Neuronal stem cell (in vitro differentiated cells): ENCODE data around the gene ERFL.

Experiments used
- DNase-seq: peaks from one replicate; pipeline ENCODE4 v3.0.0-alpha.2; 2013; ENCODE audit warnings: low spot score
- H2AFZ ChIP-seq: one replicate; pipeline ENCODE4 v1.6.1; 2013; ENCODE audit warnings: mild to moderate bottlenecking, low read length, inconsistent platforms
- H2AK5ac ChIP-seq: 2 replicates; pipeline ENCODE4 v1.6.1; 2013; ENCODE audit warnings: low read depth, mild to moderate bottlenecking, inconsistent platforms, low read length, moderate library complexity, mixed read lengths
- H2BK120ac ChIP-seq: 2 replicates; pipeline ENCODE4 v1.6.1; 2013; ENCODE audit warnings: low read depth, mild to moderate bottlenecking, inconsistent platforms, low read length, moderate library complexity, mixed read lengths
- H2BK12ac ChIP-seq: one replicate; pipeline ENCODE4 v1.6.1; 2013; ENCODE audit warnings: low read length, inconsistent platforms
- H2BK15ac ChIP-seq: 2 replicates; pipeline ENCODE4 v1.6.1; 2013; ENCODE audit warnings: mild to moderate bottlenecking, low read length, inconsistent platforms, mixed read lengths
- H2BK5ac ChIP-seq: one replicate; pipeline ENCODE4 v1.6.1; 2013; ENCODE audit warnings: inconsistent platforms, mild to moderate bottlenecking, low read length, moderate library complexity
- H3K14ac ChIP-seq: one replicate; pipeline ENCODE4 v1.6.1; 2013; ENCODE audit warnings: low read length, inconsistent platforms
- H3K18ac ChIP-seq: 2 replicates; pipeline ENCODE4 v1.6.1; 2013; ENCODE audit warnings: low read length, inconsistent platforms
- H3K23ac ChIP-seq: 2 replicates; pipeline ENCODE4 v1.6.1; 2013; ENCODE audit warnings: low read depth, mild to moderate bottlenecking, mixed read lengths, low read length, inconsistent platforms; ENCODE audit not compliant: poor library complexity
- H3K27ac ChIP-seq: replicated peaks from 3 replicates; pipeline ENCODE4 v1.5.1; 2013; ENCODE audit warnings: low read length, inconsistent platforms
- H3K27me3 ChIP-seq, 3 experiments: 2 replicates each; pipeline ENCODE4 v1.6.1; 2013; ENCODE audit warnings: low read length in 3 of 3, mild to moderate bottlenecking in 2 of 3, inconsistent platforms in 1 of 3, low read depth in 1 of 3, mixed read lengths in 1 of 3, moderate library complexity in 1 of 3; ENCODE audit not compliant: control insufficient read depth in 3 of 3, insufficient read depth in 3 of 3
- H3K36me3 ChIP-seq, 2 donors: replicated peaks in 1 of 2; 2 replicates each; pipeline ENCODE4 v1.6.1; 2013; ENCODE audit warnings: low read length in 2 of 2; ENCODE audit not compliant: control insufficient read depth in 2 of 2, insufficient read depth in 2 of 2
- H3K4ac ChIP-seq: 2 replicates; pipeline ENCODE4 v1.6.1; 2013; ENCODE audit warnings: inconsistent platforms, mild to moderate bottlenecking, low read length, moderate library complexity
- H3K4me1 ChIP-seq, 2 donors: 1 replicate in 1 of 2; 2 replicates in 1 of 2; pipeline ENCODE4 v1.6.1; 2013; ENCODE audit warnings: low read length in 2 of 2, low read depth in 1 of 2; ENCODE audit not compliant: control insufficient read depth in 2 of 2, insufficient read depth in 1 of 2
- H3K4me2 ChIP-seq: one replicate; pipeline ENCODE4 v1.6.1; 2013; ENCODE audit warnings: mild to moderate bottlenecking, low read length, inconsistent platforms; ENCODE audit not compliant: insufficient read depth, poor library complexity, severe bottlenecking
- H3K4me3 ChIP-seq, 2 donors: 2 replicates each; pipeline ENCODE4 v1.5.1; 2013; ENCODE audit warnings: low read length in 2 of 2, mild to moderate bottlenecking in 2 of 2, inconsistent platforms in 1 of 2, moderate library complexity in 1 of 2
- H3K79me1 ChIP-seq: one replicate; pipeline ENCODE4 v1.6.1; 2013; ENCODE audit warnings: low read depth, mild to moderate bottlenecking, inconsistent platforms, low read length, moderate library complexity
- H3K9ac ChIP-seq: one replicate; pipeline ENCODE4 v1.6.1; 2013; ENCODE audit warnings: mild to moderate bottlenecking, low read depth, low read length, inconsistent platforms; ENCODE audit not compliant: poor library complexity
- H3K9me3 ChIP-seq, 2 donors: replicated peaks in 1 of 2; 2 replicates each; pipeline versions ENCODE3 to v1.6.1; 2013; ENCODE audit warnings: low read length in 2 of 2, mild to moderate bottlenecking in 2 of 2, inconsistent platforms in 1 of 2, low read depth in 1 of 2, mixed read lengths in 1 of 2, moderate library complexity in 1 of 2; ENCODE audit not compliant: control insufficient read depth in 2 of 2, insufficient read depth in 1 of 2
- H4K8ac ChIP-seq: one replicate; pipeline ENCODE4 v1.6.1; 2013; ENCODE audit warnings: low read depth, mild to moderate bottlenecking, inconsistent platforms, low read length, moderate library complexity
- H4K91ac ChIP-seq: one replicate; pipeline ENCODE4 v1.6.1; 2013; ENCODE audit warnings: low read length, low read depth, mild to moderate bottlenecking, inconsistent platforms; ENCODE audit not compliant: poor library complexity
- whole genome bisulfite sequencing, 2 donors: extraction: QIAGEN DNeasy Blood & Tissue Kit; methylation state at CpG; one replicate each; pipeline ENCODE4 v1.1.7; 2013; ENCODE audit warnings: missing lambda C conversion rate in 2 of 2, mixed read lengths in 1 of 2; ENCODE audit not compliant: insufficient read length in 2 of 2, insufficient replicate concordance in 1 of 2; ENCODE audit errors: extremely low coverage in 2 of 2; 5-methylcytosine and 5-hydroxymethylcytosine counted together

The ERFL gene

DNA sequence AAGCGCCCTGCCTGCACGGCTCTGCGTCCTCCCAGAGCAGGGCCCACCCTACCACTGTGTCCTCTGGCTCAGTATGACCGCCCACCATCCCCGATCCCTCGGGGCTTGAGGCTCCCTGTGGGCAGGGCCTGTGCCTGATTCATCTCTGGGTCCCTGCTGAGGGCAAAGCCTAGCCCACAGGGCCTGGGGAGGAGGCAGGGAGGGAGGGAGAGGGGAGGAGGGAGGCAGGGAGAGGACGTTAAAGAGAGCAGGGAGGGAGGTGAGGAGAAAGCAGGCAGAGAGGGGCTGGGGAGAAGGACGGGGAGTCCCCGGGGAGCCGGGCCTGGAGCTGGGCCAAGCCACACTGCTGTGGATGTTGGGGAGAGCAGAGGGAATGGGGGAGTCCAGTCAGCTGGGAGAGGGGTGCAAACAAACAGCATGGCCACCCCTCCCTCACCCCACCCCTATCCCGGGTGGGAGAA lies 4.0 kb upstream of the ERFL start:
- no peak overlapping the region for H2BK12ac ChIP-seq
- H3K18ac ChIP-seq = no peak overlapping the region
- H3K79me1 ChIP-seq = no peaks in the 10 kb centered on the region
- H3K36me3 ChIP-seq = no peaks in the 10 kb centered on the region
- H3K27me3 ChIP-seq = peaks cover 40 to 97% (median 91%) of the 10 kb centered on the region in 3 experiments
- peak overlapping the region; percentile 49 for H3K23ac ChIP-seq
- peaks cover 6 to 10% of the 10 kb centered on the region in 2 donors for H3K4me1 ChIP-seq
- H3K4me3 ChIP-seq = no peak overlapping the region
- H2AK5ac ChIP-seq = peak overlapping the region; percentile 29
- H3K9me3 ChIP-seq = peaks cover 0 to 2% of the 10 kb centered on the region in 2 donors
- H3K9ac ChIP-seq = no peak overlapping the region
- H2BK5ac ChIP-seq = no peak overlapping the region
- H3K4ac ChIP-seq = no peak overlapping the region
- no peak overlapping the region for H3K27ac ChIP-seq
- H2BK120ac ChIP-seq = no peak overlapping the region
- H3K14ac ChIP-seq = peak overlapping the region; percentile 94
- WGBS, 2 donors = no CpG with 5 or more reads among the region's 11 CpGs
- no peak overlapping the region for H3K4me2 ChIP-seq
- peak overlapping the region; percentile 59 for H2BK15ac ChIP-seq
- no peak overlapping the region for H2AFZ ChIP-seq
- DNase-seq = no peak
- H4K8ac ChIP-seq = no peak overlapping the region
- H4K91ac ChIP-seq = no peak overlapping the region

DNA sequence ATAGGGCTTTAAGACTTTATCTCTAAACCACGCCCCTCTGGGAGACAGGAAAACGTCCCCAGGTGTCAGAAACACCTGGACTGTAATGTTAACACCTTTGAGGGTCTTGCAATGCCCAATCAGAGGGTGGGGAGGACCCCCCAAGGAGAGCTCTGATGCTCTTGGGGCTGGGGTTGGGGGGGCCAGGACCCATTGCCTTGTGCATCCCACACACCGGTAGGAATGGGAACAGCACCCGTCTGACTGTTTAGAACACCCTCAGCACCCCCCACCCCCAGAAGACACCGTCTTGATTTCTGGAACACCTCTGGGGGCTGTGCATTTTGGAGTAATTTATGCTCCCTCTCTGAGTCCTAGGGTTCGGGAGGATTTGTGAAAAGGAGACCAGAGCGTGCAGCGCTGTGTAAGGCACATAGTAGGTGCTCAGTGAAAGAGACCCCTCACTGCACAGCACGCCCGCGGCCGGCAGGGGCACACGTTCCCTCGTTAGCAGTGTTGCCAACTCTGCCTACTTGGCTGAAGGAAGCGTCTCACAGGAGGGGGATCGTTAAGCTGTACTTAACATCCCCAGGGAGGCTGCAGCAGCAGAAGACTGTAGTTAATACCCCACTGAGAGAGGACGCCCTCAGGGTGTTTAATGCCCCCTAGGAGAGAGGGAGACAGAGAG lies 2.8 kb upstream of the ERFL start:
- Histone ChIP-seq H3K9me3 (peaks cover 0 to 5% of the 10 kb centered on the region in 2 donors), H3K27me3 (peaks cover 44 to 97% (median 89%) of the 10 kb centered on the region in 3 experiments), H3K4me3 (no peak overlapping the region), H3K4me1 (peaks cover 6 to 10% of the 10 kb centered on the region in 2 donors), H3K79me1 (no peaks in the 10 kb centered on the region), H3K36me3 (no peaks in the 10 kb centered on the region), H3K18ac (no peak overlapping the region), H3K4me2 (no peak overlapping the region), H2BK12ac (no peak overlapping the region), H2BK15ac (no peak overlapping the region), H3K9ac (no peak overlapping the region), H2BK5ac (no peak overlapping the region), H2AK5ac (no peak overlapping the region), H3K23ac (no peak overlapping the region), H4K91ac (no peak overlapping the region), H4K8ac (no peak overlapping the region), H2BK120ac (no peak overlapping the region), H3K27ac (no peak overlapping the region), H2AFZ (no peak overlapping the region), H3K14ac (no peak overlapping the region), H3K4ac (no peak overlapping the region)
- WGBS, 2 donors = no CpG with 5 or more reads among the region's 17 CpGs
- no peak for DNase-seq

DNA sequence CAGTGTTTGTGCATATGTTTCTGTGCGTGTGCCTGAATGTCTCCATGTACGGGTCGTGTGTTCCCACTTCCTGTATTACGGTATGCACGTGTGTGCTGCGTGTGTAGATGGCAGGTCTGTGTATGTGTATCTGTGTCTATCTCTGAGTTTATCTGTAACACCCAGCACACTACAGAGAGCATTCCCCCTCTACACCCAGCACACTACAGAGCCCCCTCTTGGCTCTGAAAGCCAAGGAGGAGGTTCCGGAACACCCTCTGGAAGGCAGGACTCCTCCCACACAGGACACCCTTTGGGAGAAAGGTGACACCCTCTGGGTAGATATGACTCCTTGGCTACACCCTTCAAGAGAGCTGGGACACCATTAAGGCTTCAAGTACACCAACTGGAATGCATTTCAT lies 2.1 kb upstream of the ERFL start:
- H2BK12ac ChIP-seq = no peak overlapping the region
- no peak overlapping the region for H3K4me2 ChIP-seq
- H3K79me1 ChIP-seq = no peaks in the 10 kb centered on the region
- no peak overlapping the region for H2BK120ac ChIP-seq
- H3K4ac ChIP-seq = no peak overlapping the region
- H3K4me3 ChIP-seq = no peak overlapping the region
- H4K8ac ChIP-seq = no peak overlapping the region
- no peak overlapping the region for H2BK5ac ChIP-seq
- H3K27me3 ChIP-seq = peaks cover 45 to 97% (median 90%) of the 10 kb centered on the region in 3 experiments
- H3K23ac ChIP-seq = no peak overlapping the region
- H3K9me3 ChIP-seq = peaks cover 0 to 9% of the 10 kb centered on the region in 2 donors
- no peak overlapping the region for H3K27ac ChIP-seq
- H4K91ac ChIP-seq = no peak overlapping the region
- H2AK5ac ChIP-seq = no peak overlapping the region
- DNase-seq = no peak
- H3K4me1 ChIP-seq = peaks cover 6 to 10% of the 10 kb centered on the region in 2 donors
- H3K9ac ChIP-seq = no peak overlapping the region
- no CpG with 5 or more reads among the region's 7 CpGs for WGBS, 2 donors
- no peak overlapping the region for H2BK15ac ChIP-seq
- no peak overlapping the region for H3K18ac ChIP-seq
- no peaks in the 10 kb centered on the region for H3K36me3 ChIP-seq
- no peak overlapping the region for H3K14ac ChIP-seq
- no peak overlapping the region for H2AFZ ChIP-seq

DNA sequence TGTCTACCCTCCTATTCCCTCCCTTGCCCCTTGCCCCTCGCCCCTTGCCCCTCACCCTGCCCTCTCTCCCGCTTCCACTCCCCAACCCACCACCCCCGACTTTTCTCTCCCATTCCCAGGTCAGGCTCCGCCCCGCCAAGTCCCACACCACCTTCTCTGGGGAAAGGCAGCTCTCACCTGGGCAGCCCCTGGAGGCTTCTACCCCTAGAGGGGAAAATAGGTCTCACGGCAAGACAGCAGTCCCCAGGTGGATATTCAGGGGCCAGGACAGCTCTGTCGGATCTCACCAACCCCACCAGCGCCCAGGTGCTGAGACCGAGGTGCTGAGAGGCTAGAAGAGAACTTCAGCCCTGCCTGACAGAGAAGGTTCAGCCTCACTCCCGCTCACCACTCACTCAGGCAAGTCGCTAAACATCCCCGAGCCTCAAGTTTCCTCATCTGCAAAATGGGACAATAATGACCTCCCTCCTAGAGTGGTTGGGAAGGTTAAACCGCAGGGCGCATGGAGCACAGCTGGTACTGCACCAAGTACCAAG lies 1.4 kb upstream of the ERFL start:
- H3K27ac ChIP-seq = no peak overlapping the region
- no peak overlapping the region for H2BK120ac ChIP-seq
- no peak overlapping the region for H2BK15ac ChIP-seq
- H3K9ac ChIP-seq = no peak overlapping the region
- no peaks in the 10 kb centered on the region for H3K79me1 ChIP-seq
- no peak overlapping the region for H2BK5ac ChIP-seq
- no peak overlapping the region for H2AK5ac ChIP-seq
- no peak overlapping the region for H4K91ac ChIP-seq
- no peak overlapping the region for H2BK12ac ChIP-seq
- H3K4me1 ChIP-seq = peaks cover 6 to 10% of the 10 kb centered on the region in 2 donors
- peaks cover 45 to 98% (median 91%) of the 10 kb centered on the region in 3 experiments for H3K27me3 ChIP-seq
- DNase-seq = no peak
- no peaks in the 10 kb centered on the region for H3K36me3 ChIP-seq
- H3K18ac ChIP-seq = no peak overlapping the region
- no peak overlapping the region for H2AFZ ChIP-seq
- H3K4ac ChIP-seq = no peak overlapping the region
- no CpG with 5 or more reads among the region's 14 CpGs for WGBS, 2 donors
- no peak overlapping the region for H3K4me3 ChIP-seq
- H3K4me2 ChIP-seq = no peak overlapping the region
- peaks cover 0 to 9% of the 10 kb centered on the region in 2 donors for H3K9me3 ChIP-seq
- H4K8ac ChIP-seq = no peak overlapping the region
- H3K14ac ChIP-seq = no peak overlapping the region
- no peak overlapping the region for H3K23ac ChIP-seq
